DMS153 (cell line): ENCODE data around the gene ZNF318.

Experiments
- DNase-seq: peaks from one replicate; lab custom pipeline; 2025; lab: John Stamatoyannopoulos, UW

The ZNF318 gene

DNA sequence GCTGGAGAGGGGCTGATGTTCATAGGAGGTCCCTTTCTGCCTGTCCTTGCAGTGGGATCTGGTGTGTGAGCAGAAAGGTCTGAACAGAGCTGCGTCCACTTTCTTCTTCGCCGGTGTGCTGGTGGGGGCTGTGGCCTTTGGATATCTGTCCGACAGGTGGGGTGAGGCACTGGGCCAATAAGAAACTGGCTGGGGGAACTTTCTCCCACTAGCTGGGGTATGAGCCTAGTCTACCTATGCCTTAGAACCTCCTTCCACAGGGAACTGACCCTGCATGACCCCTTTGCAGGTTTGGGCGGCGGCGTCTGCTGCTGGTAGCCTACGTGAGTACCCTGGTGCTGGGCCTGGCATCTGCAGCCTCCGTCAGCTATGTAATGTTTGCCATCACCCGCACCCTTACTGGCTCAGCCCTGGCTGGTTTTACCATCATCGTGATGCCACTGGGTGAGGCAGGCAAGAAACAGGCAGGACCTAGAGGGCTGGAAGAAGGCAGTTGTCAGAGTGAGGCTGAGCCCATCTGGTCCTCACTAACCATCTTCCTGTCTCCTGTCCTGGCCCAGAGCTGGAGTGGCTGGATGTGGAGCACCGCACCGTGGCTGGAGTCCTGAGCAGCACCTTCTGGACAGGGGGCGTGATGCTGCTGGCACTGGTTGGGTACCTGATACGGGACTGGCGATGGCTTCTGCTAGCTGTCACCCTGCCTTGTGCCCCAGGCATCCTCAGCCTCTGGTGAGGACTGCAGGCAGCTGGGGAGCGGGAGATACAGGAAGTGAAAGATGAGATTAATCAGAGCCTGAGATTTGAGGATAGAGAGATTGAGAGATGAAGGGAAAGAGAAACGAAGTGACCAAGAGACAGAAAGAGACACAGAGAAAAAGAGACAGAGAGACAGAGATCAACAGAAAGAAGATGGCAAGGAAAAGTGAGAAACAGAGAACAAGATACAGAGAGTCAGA, 69.8 kb downstream of the ZNF318 start:
- DNase-seq: no peak

- DNase-seq: no peak
These were observed 70.7 kb downstream of the ZNF318 start for GRCh38 chr6:43298565-43299337.

DNA sequence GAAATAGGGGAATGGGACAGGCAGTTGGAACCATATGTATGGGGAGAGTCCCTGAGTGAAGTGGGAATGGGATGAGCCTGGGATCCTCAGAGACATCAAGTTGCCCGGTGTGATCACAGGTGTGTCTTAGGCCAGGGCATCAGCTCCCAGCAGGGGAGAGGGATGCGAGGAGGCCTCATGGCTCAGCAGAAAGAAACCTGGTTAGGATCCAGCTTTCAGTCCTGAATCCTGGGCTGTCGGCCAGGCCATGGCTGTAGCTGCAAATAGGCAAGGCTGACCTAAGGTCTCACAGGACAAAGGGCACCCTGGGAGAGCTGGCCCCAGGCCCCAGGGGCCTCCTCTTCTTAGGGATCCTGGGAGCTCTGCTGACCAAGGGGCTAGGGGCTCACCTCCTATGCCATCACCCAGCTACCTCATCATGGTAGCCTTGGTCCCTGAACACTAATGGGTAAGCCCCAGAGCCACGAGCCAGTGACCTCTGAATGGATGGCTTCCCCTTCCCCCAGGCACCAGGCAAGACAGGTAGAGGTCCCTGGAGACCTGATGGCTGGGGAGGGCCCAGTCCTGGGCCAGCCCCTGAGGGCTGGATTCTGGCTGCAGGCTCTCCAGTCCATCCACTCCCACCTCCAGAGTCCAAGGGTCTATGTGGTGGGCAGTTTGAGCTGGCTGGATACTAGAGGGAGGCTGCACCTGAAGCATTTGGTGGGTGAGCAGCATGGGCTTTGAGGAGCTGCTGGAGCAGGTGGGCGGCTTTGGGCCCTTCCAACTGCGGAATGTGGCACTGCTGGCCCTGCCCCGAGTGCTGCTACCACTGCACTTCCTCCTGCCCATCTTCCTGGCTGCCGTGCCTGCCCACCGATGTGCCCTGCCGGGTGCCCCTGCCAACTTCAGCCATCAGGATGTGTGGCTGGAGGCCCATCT, 71.5 kb downstream of the ZNF318 start, which contains the start of gene SLC22A7:
Gene SLC22A7, plus strand, starts transcription at position 617 of the 921 bp plus-strand sequence. Its CDS starts 99 bp downstream, at position 716.
- DNase-seq: no peak

GRCh38 chr6:43296780-43297497, 72.5 kb downstream of the ZNF318 start:
- no peak for DNase-seq

DNA sequence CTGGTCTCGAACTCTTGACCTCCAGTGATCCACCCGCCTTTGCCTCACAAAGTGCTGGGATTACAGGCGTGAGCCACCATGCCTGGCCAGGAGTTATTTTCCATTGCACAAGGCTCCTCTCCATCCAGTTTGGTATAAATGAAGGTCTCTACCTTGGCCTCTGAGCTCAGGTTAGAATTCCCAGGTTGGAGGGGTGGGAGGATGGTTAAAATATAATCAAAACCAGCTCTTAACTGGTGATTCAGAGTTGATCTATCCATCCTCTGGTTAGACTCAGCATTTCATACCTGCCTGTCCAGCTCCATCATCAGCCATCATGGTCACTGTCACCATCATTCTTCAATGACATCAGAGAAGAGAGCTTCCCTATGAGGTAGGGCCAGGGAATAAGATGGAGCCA, 74.0 kb downstream of the ZNF318 start:
- DNase-seq: no peak

DNA sequence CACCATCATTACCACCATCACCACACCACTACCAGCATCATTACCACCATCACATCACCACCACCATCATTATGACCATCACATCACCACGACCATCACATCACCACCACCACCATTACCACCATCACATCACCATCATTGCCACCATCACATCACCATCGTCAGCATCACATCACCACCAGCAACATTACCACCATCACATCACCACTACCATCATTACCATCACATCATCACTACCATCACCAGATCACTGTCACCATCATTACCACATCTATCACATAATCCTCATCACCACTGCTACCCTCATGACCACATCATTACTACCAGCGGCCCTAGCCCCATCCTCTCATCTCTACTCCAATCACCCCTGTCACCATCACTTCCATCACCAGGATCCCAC, 74.9 kb downstream of the ZNF318 start:
- no peak for DNase-seq

DNA sequence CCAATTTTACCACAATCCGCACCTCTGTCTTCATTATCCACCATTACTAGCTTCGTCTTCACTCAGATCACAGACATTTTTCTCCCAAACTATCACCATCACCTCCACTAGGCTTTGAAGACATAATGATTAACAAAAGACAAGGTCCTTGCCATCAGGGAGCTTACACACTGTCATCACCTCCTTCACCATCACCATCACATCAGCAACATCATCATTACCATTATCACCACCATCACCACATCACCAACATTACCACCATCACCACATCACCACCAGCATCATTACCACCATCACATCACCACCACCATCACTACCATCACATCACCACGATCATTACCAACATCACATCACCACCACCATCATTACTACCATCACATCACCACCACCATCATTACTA, 75.7 kb downstream of the ZNF318 start:
- no peak for DNase-seq

DNA sequence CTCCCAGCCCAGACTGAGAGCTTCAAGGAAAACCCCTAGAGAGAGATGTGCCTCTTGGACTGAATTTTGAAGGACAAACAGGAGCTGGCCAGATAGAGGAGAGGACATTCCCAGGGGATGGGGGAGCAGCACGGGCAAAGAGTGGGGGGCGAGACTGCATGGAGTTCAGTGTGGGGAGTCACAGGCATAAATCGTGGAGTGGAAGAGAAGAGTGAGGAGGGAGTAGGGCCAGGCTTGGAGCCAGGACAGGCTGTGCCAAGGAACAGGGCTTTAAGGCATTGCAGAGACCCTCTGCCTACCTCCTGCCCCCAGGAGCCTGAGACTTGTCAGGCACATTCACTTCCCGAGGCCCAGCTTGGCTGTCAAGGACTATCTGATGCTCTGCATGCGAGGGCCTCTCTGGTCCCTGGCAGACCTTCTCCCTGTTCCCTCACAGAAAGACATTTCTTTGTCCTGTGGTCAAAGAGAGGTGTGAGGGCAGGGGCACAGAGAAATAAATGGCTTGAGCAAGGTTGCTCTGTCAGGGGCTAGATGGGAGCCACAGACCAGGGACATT, 76.6 kb downstream of the ZNF318 start:
- no peak for DNase-seq

DNA sequence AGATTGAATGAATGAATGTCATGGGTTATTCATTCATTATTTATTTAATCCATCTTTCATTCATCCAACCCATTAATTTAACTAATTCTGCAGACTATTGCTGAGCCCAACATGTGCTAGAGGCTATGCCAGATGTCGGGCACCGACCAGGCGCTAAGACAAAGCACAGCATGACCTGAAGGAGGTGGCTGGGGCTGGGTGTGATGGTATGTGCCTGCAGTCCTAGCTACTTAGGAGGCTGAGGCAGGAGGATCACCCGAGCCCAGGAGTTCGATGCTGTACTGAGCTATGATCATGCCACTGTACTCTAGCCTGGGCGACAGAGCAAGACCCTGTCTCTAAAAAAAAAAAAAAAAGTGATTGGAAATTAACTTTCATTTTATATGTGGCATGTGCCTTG, 77.1 kb downstream of the ZNF318 start:
- DNase-seq: no peak

- DNase-seq: no peak
These were observed 77.7 kb downstream of the ZNF318 start for GRCh38 chr6:43291708-43292107.

DNA sequence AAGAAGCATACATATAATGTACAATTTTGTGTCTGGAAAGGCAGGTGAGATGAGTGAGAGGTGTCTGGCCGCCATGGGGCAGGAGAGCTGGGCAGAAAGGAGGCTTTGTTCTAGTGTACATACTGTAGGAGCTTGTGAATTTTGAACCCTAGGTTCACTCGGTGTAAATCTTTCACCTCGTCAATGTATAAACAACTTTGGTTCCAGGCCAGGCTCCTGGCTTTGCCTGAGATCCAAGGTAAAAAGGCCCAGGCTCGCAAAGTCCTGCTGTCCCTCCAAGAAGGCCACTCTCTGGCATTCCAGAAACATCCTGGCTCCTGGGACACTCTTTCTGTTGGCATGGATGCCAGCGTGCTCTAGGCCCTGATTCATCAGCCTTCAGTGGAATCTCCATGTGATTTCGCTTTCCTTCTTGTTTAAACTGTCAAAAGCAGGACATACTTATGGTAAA, 78.5 kb downstream of the ZNF318 start:
- no peak for DNase-seq

DNA sequence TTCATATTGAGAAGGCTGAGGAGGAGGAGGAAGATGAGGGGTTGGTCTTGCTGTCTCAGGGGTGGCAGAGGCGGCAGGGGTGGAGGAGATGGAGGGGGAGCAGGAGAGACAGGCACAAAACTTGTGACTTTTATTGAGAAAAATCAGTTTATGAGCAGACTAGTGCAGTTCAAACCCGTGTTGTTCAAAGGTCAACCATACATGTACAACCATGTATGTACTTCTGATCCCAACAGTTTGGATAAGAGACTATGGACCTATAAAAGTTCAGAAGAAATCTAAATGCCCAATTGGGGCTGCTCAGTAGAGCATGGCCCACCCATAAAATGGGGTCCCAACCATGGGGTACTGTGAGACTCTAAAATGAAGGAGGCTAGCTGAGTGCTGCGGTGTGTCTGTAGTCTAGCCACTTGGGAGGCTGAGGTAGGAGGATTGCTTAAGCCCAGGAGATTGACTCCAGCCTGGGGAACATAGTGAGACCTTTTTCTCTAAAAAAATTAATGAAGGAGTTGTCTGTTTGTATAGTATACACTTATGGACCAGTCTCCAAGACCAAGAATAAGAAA, 79.0 kb downstream of the ZNF318 start:
- no peak for DNase-seq

DNA sequence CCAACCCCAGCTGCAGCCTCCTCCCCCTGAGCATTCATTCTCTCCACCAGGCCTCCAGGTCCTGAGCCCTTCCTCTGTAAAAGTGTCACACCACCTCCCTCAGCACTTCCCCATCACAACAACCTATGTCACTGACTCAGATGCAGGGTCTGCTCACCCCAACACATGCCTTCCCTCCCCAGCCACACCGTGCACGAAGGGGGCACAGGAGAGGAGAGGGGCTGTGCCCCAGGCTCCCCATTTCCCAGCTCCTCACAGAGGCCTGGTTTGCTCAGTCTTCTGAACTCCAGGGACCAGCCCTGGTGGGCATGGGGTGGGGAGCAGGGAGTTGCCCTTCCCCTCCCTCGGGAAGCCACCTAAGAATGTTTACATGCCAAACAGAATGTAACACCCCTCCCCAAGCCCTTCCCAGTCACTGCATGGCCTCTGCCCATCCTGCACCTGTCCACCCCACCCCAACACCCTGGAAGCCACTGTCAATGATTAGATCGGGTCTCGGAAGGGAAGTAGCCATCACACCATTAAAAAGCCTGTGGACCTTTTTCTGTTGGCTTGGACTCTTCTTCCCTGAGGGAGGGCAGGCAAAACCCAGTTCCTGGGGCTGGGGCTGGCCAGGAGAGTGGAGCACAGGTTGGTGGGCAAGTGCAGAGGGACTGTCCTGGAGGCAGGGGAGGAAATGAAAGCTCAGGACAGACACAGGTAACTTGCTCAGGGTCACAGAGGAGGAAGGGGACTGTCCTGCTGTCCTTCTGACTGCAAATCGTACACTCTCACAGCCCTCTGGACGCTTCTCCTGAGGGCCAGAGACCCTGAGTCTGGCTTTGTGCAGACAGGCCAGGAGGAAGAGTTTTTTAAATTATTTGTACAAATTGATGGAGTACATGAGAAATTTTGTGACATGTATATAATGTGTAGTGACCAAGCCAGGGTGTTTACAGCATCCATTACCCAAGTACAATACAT, 81.4 kb downstream of the ZNF318 start:
- no peak for DNase-seq

- no peak for DNase-seq
These were observed 82.3 kb downstream of the ZNF318 start for GRCh38 chr6:43286980-43287716.

GRCh38 chr6:43286456-43286979, 82.9 kb downstream of the ZNF318 start:
- no peak for DNase-seq
